ENCODE measurements around the gene PARP16. TPM values are rescaled to one million over a fixed set of nuclear protein-coding genes. Genes with fewer than 3 reads are reported as not detected.
A peak's percentile ranks its signal among the peaks of the same experiment; 100 is the strongest.

Gene PARP16
- total and polyA plus RNA-seq, 9 of the 15 experiments (the other 6 are each of a cell fraction or from before 2014, with no cell fraction given), result 3.0 to 9.9 (median 5.8) TPM

- Histone ChIP-seq H4K20me1 (replicated peaks; ENCODE audit: control insufficient read depth, insufficient read depth, low read length) (no peaks in the 10 kb centered on the region), H3K27me3 (ENCODE audit: control insufficient read depth in 2 of 2, insufficient read depth in 2 of 2, low read length in 2 of 2) (no peaks in the 10 kb centered on the region), H3K9ac (ENCODE audit: insufficient read depth in 1 of 2, low read depth in 2 of 2, low read length in 2 of 2) (no peak overlapping the region), H3K4me2 (ENCODE audit: insufficient read depth, low read length) (no peak overlapping the region), H3K9me3 (replicated peaks; ENCODE audit: control insufficient read depth, insufficient read depth, low read depth, low read length) (no peaks in the 10 kb centered on the region), H3K27ac (ENCODE audit: extremely low read depth, low read depth, low read length) (no peak overlapping the region), H2AFZ (ENCODE audit: low read depth, low read length) (no peak overlapping the region), H3K36me3 (ENCODE audit: control insufficient read depth, insufficient read depth, low read length) (no peaks in the 10 kb centered on the region), H3K79me2 (ENCODE audit: control insufficient read depth, insufficient read depth, low read length) (peaks cover 4% of the 10 kb centered on the region; the same call in 1 of the 3 replicates), H3K4me1 (replicated peaks in 1 of 2; ENCODE audit: control insufficient read depth in 2 of 2, insufficient read depth in 2 of 2, low read length in 2 of 2) (peaks cover 11 to 17% of the 10 kb centered on the region in 2 experiments; a peak in 4 of 5 replicates), H3K9me1 (ENCODE audit: control insufficient read depth, insufficient read depth, low read length) (no peaks in the 10 kb centered on the region), H3K4me3 (no peak overlapping the region)
- ChIA-PET POLR2A (interaction anchor here (8.4 kb wide), 1 partner anchor 15 kb away, joined by 91 read pairs; the partner anchor contains the start of gene RNU5B-1), CTCF (ENCODE audit: low intra/inter-chr PET ratio) (no interaction called here)
- DNase-seq (ENCODE audit: extremely low read depth in 1 of 4, low spot score in 3 of 4) (no peak), ATAC-seq (no peak), FAIRE-seq (no peak)
- intact Hi-C loops (cut with micrococcal nuclease), result no loop called here
- in situ Hi-C loops (cut with MboI), result loop anchor here (10.0 kb wide), 1 partner anchor 235 kb away; no protein-coding TSS in a partner anchor
- no TSS peak for BruUV-seq (replicated peaks)
- WGBS (ENCODE audit: insufficient coverage, low coverage, missing lambda C conversion rate), result 53% methylated on average over 7 of the region's 7 CpGs
- TF ChIP-seq PBX2 (CRISPR knock-in tag; IDR thresholded peaks at IDR 0.05; ENCODE audit: low read depth) (no peak), PBX2 (tag; conservative IDR thresholded peaks at IDR 0.05; ENCODE audit: low read depth) (peak; percentile 70), GABPB1 (CRISPR knock-in tag; IDR thresholded peaks at IDR 0.05) (no peak), ELF1 (tag; IDR thresholded peaks at IDR 0.05) (no peak), POLR3G (IDR thresholded peaks at IDR 0.05; ENCODE audit: extremely low read depth, insufficient read length, insufficient replicate concordance) (no peak), ZFP30 (CRISPR knock-in tag; IDR thresholded peaks at IDR 0.05; ENCODE audit: borderline replicate concordance) (no peak), KDM1A (IDR thresholded peaks at IDR 0.05) (0 out of 4 replicates have a peak, but pooled peaks of 1 of the 2 experiments have one; percentile 15), ZNF121 (CRISPR knock-in tag; conservative IDR thresholded peaks at IDR 0.05) (no peak), RFX5 (IDR thresholded peaks at IDR 0.05; ENCODE audit: low read depth, low read length) (no peak), ZNF398 (CRISPR knock-in tag; IDR thresholded peaks at IDR 0.05) (no peak), MEIS2 (IDR thresholded peaks at IDR 0.05; ENCODE audit: partially characterized antibody) (peak; percentile 69), GMEB1 (CRISPR knock-in tag; IDR thresholded peaks at IDR 0.05) (no peak), ZNF274 (IDR thresholded peaks at IDR 0.05; ENCODE audit: borderline replicate concordance, low read depth, low read length) (no peak), BDP1 (IDR thresholded peaks at IDR 0.05; ENCODE audit: insufficient read depth, insufficient read length) (no peak), NR0B1 (IDR thresholded peaks at IDR 0.05; ENCODE audit: partially characterized antibody) (no peak), SMAD2 (IDR thresholded peaks at IDR 0.05; ENCODE audit: low read depth, low read length) (no peak)
Measured at GRCh38 chr15:65290228-65290627, 3.5 kb upstream of the PARP16 start.

Measured in K562 (cell line).